ENCODE data around the gene POU2F3. TPM values are rescaled to one million over a fixed set of nuclear protein-coding genes. Genes with fewer than 3 reads are reported as not detected.

The POU2F3 gene
- total and polyA plus RNA-seq, 2 of the 4 experiments (the other 2 are of a cell fraction) = under 0.01 to 0.09 TPM

DNA sequence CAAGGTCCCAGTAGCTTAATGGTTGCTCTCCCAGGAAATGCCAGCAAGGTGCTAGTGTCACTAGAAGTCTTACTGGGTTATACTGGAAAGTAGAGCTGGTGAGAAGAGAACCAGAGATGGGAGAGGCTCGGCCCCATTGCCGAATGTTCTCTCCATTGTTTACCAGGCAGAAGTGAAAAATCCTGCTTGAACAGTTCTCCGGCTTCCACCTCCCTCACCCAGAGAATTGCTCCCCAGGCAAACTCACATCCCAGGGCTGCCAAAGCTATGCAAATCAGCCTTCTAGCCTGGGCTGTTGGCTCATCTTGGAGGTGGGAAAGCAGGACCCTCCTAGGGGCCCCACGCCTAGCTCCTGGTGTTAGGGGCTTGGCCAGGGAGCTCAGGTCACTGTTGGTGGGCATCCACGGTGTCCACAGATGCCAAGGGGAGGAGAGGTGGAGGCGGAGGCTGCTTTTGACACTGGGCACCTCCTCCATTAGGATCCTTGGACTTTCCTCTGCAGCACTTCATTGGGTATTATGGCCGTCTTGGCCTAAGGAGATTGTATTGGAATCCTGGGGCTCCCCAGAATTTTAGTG lies 20.1 kb downstream of the POU2F3 start:
- H3K56ac ChIP-seq (ENCODE audit: extremely low read depth, insufficient read depth, low read length) = no peak overlapping the region
- dilution Hi-C loops (cut with HindIII; ENCODE audit: low sequenced_read_pairs, unreplicated experiment) = no loop called here
- BruUV-seq (replicated peaks) = no TSS peak
- in situ Hi-C loops (cut with MboI; ENCODE audit: low sequenced_read_pairs) = no loop called here
- intact Hi-C loops (cut with micrococcal nuclease) = no loop called here
- no peak overlapping the region for H2BK20ac ChIP-seq (ENCODE audit: low read depth, low read length)
- H3K36me3 ChIP-seq (ENCODE audit: control insufficient read depth, insufficient read depth, low read length) = no peaks in the 10 kb centered on the region
- no peaks in the 10 kb centered on the region for H3K4me1 ChIP-seq (ENCODE audit: control insufficient read depth, insufficient read depth, low read length)
- H3K4ac ChIP-seq (ENCODE audit: low read depth, low read length) = no peak overlapping the region
- no peaks in the 10 kb centered on the region for H4K20me1 ChIP-seq (ENCODE audit: insufficient read depth, low read length)
- H2AK9ac ChIP-seq (replicated peaks; ENCODE audit: low read depth, low read length, poor library complexity) = no peak overlapping the region
- CTCF ChIA-PET = no interaction called here
- no peak overlapping the region for H3K4me3 ChIP-seq (ENCODE audit: insufficient read depth, low read depth, low read length)
- H2AFZ ChIP-seq (replicated peaks; ENCODE audit: low read length, poor library complexity) = no peak overlapping the region
- no peak overlapping the region for H4K8ac ChIP-seq (ENCODE audit: low read depth in 2 of 2, low read length in 2 of 2)
- no peak overlapping the region for H2BK15ac ChIP-seq (ENCODE audit: low read depth, low read length)
- H3K23ac ChIP-seq (ENCODE audit: low read depth, low read length) = no peak overlapping the region
- no peak overlapping the region for H2BK120ac ChIP-seq (ENCODE audit: low read depth, low read length)
- POLR2A ChIA-PET (ENCODE audit: unreplicated experiment) = no interaction called here
- no peak for DNase-seq
- H2BK5ac ChIP-seq (ENCODE audit: low read depth, low read length, poor library complexity, severe bottlenecking) = no peak overlapping the region
- no peaks in the 10 kb centered on the region for H3K9me1 ChIP-seq (ENCODE audit: insufficient read depth, low read length)
- H3K27me3 ChIP-seq (ENCODE audit: control insufficient read depth, insufficient read depth, low read length) = peaks cover 63% of the 10 kb centered on the region
- no peak overlapping the region for H4K5ac ChIP-seq (ENCODE audit: low read depth, low read length)
- H2AK5ac ChIP-seq (ENCODE audit: low read depth, low read length) = no peak overlapping the region
- H4K91ac ChIP-seq (ENCODE audit: insufficient read depth, low read depth, low read length) = no peak overlapping the region
- no peak overlapping the region for H3K18ac ChIP-seq (ENCODE audit: low read depth, low read length)
- TF ChIP-seq RFX5 (IDR thresholded peaks at IDR 0.05; ENCODE audit: low read depth, low read length) (no peak), NFE2L2 (IDR thresholded peaks at IDR 0.05; ENCODE audit: low read depth, low read length) (no peak), CHD1 (IDR thresholded peaks at IDR 0.05; ENCODE audit: low read depth, low read length) (no peak), RCOR1 (IDR thresholded peaks at IDR 0.05; ENCODE audit: insufficient replicate concordance, low read length) (no peak), CEBPB (IDR thresholded peaks at IDR 0.05; ENCODE audit: low read depth, low read length) (no peak), SMC3 (IDR thresholded peaks at IDR 0.05; ENCODE audit: low read depth, low read length) (no peak), MXI1 (IDR thresholded peaks at IDR 0.05; ENCODE audit: borderline replicate concordance, low read depth, low read length) (no peak), RAD21 (IDR thresholded peaks at IDR 0.05; ENCODE audit: low read length) (no peak), FOS (IDR thresholded peaks at IDR 0.05; ENCODE audit: low read depth, low read length) (no peak), POLR2A (IDR thresholded peaks at IDR 0.05; ENCODE audit: low read depth, low read length) (no peak), MAFK (IDR thresholded peaks at IDR 0.05; ENCODE audit: low read depth, low read length) (no peak), BHLHE40 (IDR thresholded peaks at IDR 0.05; ENCODE audit: low read depth, low read length) (no peak), MAZ (IDR thresholded peaks at IDR 0.05; ENCODE audit: borderline replicate concordance, low read depth, low read length) (no peak)
- TF ChIP-seq, protein P1, sequence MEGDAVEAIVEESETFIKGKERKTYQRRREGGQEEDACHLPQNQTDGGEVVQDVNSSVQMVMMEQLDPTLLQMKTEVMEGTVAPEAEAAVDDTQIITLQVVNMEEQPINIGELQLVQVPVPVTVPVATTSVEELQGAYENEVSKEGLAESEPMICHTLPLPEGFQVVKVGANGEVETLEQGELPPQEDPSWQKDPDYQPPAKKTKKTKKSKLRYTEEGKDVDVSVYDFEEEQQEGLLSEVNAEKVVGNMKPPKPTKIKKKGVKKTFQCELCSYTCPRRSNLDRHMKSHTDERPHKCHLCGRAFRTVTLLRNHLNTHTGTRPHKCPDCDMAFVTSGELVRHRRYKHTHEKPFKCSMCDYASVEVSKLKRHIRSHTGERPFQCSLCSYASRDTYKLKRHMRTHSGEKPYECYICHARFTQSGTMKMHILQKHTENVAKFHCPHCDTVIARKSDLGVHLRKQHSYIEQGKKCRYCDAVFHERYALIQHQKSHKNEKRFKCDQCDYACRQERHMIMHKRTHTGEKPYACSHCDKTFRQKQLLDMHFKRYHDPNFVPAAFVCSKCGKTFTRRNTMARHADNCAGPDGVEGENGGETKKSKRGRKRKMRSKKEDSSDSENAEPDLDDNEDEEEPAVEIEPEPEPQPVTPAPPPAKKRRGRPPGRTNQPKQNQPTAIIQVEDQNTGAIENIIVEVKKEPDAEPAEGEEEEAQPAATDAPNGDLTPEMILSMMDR (conservative IDR thresholded peaks at IDR 0.05; ENCODE audit: low read depth, low read length) = no peak
- TF ChIP-seq, protein P2, sequence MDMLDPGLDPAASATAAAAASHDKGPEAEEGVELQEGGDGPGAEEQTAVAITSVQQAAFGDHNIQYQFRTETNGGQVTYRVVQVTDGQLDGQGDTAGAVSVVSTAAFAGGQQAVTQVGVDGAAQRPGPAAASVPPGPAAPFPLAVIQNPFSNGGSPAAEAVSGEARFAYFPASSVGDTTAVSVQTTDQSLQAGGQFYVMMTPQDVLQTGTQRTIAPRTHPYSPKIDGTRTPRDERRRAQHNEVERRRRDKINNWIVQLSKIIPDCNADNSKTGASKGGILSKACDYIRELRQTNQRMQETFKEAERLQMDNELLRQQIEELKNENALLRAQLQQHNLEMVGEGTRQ (IDR thresholded peaks at IDR 0.05; ENCODE audit: low read depth, low read length) = no peak
- TF ChIP-seq, protein P3, sequence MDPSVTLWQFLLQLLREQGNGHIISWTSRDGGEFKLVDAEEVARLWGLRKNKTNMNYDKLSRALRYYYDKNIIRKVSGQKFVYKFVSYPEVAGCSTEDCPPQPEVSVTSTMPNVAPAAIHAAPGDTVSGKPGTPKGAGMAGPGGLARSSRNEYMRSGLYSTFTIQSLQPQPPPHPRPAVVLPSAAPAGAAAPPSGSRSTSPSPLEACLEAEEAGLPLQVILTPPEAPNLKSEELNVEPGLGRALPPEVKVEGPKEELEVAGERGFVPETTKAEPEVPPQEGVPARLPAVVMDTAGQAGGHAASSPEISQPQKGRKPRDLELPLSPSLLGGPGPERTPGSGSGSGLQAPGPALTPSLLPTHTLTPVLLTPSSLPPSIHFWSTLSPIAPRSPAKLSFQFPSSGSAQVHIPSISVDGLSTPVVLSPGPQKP (IDR thresholded peaks at IDR 0.05; ENCODE audit: borderline replicate concordance, low read depth, low read length) = no peak
- H3K79me1 ChIP-seq (ENCODE audit: low read depth in 1 of 2, low read length in 2 of 2) = no peaks in the 10 kb centered on the region
- 36% methylated on average over 2 of the region's 7 CpGs; no CpG with 5 or more reads in 1 of the 2 experiments for WGBS, 2 experiments (ENCODE audit: extremely low coverage in 2 of 2, insufficient read length in 1 of 2)
- no peak overlapping the region for H3K14ac ChIP-seq (replicated peaks; ENCODE audit: low read depth, low read length)
- H3K9ac ChIP-seq (ENCODE audit: low read depth, low read length) = no peak overlapping the region
- no peak overlapping the region for H3K4me2 ChIP-seq (ENCODE audit: low read depth, low read length)
- H3K9me3 ChIP-seq (ENCODE audit: control insufficient read depth, insufficient read depth, low read length) = no peaks in the 10 kb centered on the region
- ATAC-seq (ENCODE audit: low read depth) = no peak
- no peak overlapping the region for H3K27ac ChIP-seq (ENCODE audit: insufficient read depth, low read length)
